Trophoblast cell (in vitro differentiated cells and primary cell): ENCODE measurements around the gene ITGB5.

Experiments
- DNase-seq, 2 donors: peaks; one replicate each; pipeline ENCODE4 v3.0.0-alpha.2; 2016
- H2AFZ ChIP-seq: 2 replicates; pipeline ENCODE4 v1.6.1; 2013; ENCODE audit warnings: low read length, moderate library complexity, mild to moderate bottlenecking; ENCODE audit not compliant: insufficient read depth, poor library complexity
- H2AK5ac ChIP-seq: 2 replicates; pipeline ENCODE4 v1.6.1; 2013; ENCODE audit warnings: mild to moderate bottlenecking, low read length
- H2BK120ac ChIP-seq: 2 replicates; pipeline ENCODE4 v1.6.1; 2013; ENCODE audit warnings: low read length, mild to moderate bottlenecking, moderate library complexity; ENCODE audit not compliant: insufficient read depth, poor library complexity
- H2BK12ac ChIP-seq: 2 replicates; pipeline ENCODE4 v1.6.1; 2013; ENCODE audit warnings: mild to moderate bottlenecking, low read length, moderate library complexity
- H2BK5ac ChIP-seq: 2 replicates; pipeline ENCODE4 v1.6.1; 2013; ENCODE audit warnings: low read length, low read depth, moderate library complexity, mild to moderate bottlenecking; ENCODE audit not compliant: poor library complexity
- H3K14ac ChIP-seq: 2 replicates; pipeline ENCODE4 v1.6.1; 2013; ENCODE audit warnings: mild to moderate bottlenecking, low read length
- H3K18ac ChIP-seq: 2 replicates; pipeline ENCODE4 v1.6.1; 2013; ENCODE audit warnings: mild to moderate bottlenecking, low read length
- H3K23ac ChIP-seq: 2 replicates; pipeline ENCODE4 v1.6.1; 2013; ENCODE audit warnings: low read length
- H3K27ac ChIP-seq: 2 replicates; pipeline ENCODE4 v1.5.1; 2013; ENCODE audit warnings: low read depth, mild to moderate bottlenecking, inconsistent platforms, low read length, moderate library complexity
- H3K27me3 ChIP-seq: 2 replicates; pipeline ENCODE4 v1.6.1; 2013; ENCODE audit warnings: inconsistent platforms, mild to moderate bottlenecking, low read length, moderate library complexity; ENCODE audit not compliant: insufficient read depth
- H3K36me3 ChIP-seq, 2 experiments: 1 replicate in 1 of 2; 2 replicates in 1 of 2; pipeline ENCODE4 v1.6.1; 2013; ENCODE audit warnings: low read length in 2 of 2, mild to moderate bottlenecking in 2 of 2, moderate library complexity in 1 of 2; ENCODE audit not compliant: insufficient read depth in 2 of 2, control insufficient read depth in 1 of 2
- H3K4ac ChIP-seq: 2 replicates; pipeline ENCODE4 v1.6.1; 2013; ENCODE audit warnings: low read depth, mild to moderate bottlenecking, low read length, moderate library complexity
- H3K4me1 ChIP-seq, 2 experiments: 1 replicate in 1 of 2; 2 replicates in 1 of 2; pipeline ENCODE4 v1.6.1; 2013; ENCODE audit warnings: low read length in 2 of 2, mild to moderate bottlenecking in 2 of 2, moderate library complexity in 1 of 2; ENCODE audit not compliant: insufficient read depth in 2 of 2, control insufficient read depth in 1 of 2
- H3K4me2 ChIP-seq: 2 replicates; pipeline ENCODE4 v1.6.1; 2013; ENCODE audit warnings: inconsistent platforms, mild to moderate bottlenecking, low read length, moderate library complexity
- H3K4me3 ChIP-seq: 2 replicates; pipeline ENCODE4 v1.5.1; 2013; ENCODE audit warnings: mild to moderate bottlenecking, low read depth, low read length, inconsistent platforms
- H3K79me1 ChIP-seq: one replicate; pipeline ENCODE4 v1.6.1; 2013; ENCODE audit warnings: low read length
- H3K79me2 ChIP-seq: 2 replicates; pipeline ENCODE4 v1.6.1; 2013; ENCODE audit warnings: low read length, mild to moderate bottlenecking; ENCODE audit not compliant: control insufficient read depth, insufficient read depth, poor library complexity
- H3K9ac ChIP-seq: 2 replicates; pipeline ENCODE4 v1.6.1; 2013; ENCODE audit warnings: mild to moderate bottlenecking, low read length
- H3K9me3 ChIP-seq: 2 replicates; pipeline ENCODE4 v1.6.1; 2013; ENCODE audit warnings: low read depth, mild to moderate bottlenecking, control low read depth, inconsistent platforms, low read length; ENCODE audit not compliant: insufficient read depth
- H4K12ac ChIP-seq: 2 replicates; pipeline ENCODE4 v1.6.1; 2013; ENCODE audit warnings: low read depth, mild to moderate bottlenecking, low read length, moderate library complexity
- H4K8ac ChIP-seq: 2 replicates; pipeline ENCODE4 v1.6.1; 2013; ENCODE audit warnings: low read depth, mild to moderate bottlenecking, low read length, moderate library complexity
- H4K91ac ChIP-seq: one replicate; pipeline ENCODE4 v1.6.1; 2013; ENCODE audit warnings: low read depth, mild to moderate bottlenecking, low read length, moderate library complexity
- WGBS: extraction: QIAGEN DNeasy Blood & Tissue Kit; methylation state at CpG from one replicate; pipeline ENCODE4 v1.1.7; 2013; ENCODE audit warnings: missing lambda C conversion rate; ENCODE audit not compliant: insufficient read length, insufficient coverage; ENCODE audit errors: extremely low coverage; 5-methylcytosine and 5-hydroxymethylcytosine counted together

Gene ITGB5

DNA sequence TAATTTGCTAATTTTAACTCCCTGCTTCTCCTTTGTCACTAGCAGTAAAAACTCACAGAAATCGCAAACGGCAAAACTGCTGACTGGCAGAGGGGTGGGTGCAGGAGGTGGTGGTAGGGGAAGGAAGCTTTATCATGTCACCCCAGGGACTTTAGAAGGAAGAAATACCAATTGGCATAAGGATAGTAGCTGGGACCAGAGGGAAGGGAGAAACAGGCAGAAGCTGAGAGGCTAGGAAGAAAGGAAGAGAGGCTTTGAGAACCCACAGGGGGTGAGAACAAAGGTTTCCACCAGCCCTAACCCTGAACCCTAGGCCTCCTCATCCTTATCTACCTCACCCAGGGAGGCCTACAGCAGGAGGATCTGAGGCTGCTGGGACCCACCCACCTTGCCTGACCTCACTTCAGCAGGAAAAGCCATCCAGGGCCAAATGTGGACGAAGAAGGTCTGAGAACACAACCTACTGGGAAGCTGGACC is 10.7 kb downstream of the ITGB5 start:
- Histone ChIP-seq H3K9me3 (no peaks in the 10 kb centered on the region), H3K4me1 (peaks cover 10 to 24% of the 10 kb centered on the region in 2 experiments), H2AK5ac (no peak overlapping the region), H3K27me3 (no peaks in the 10 kb centered on the region), H3K27ac (peak overlapping the region; percentile 3), H2BK120ac (peak overlapping the region; percentile 1), H3K18ac (no peak overlapping the region), H3K4me3 (no peak overlapping the region), H2BK5ac (no peak overlapping the region), H3K14ac (no peak overlapping the region), H3K79me2 (peaks cover 18% of the 10 kb centered on the region), H3K23ac (no peak overlapping the region), H3K36me3 (peaks cover 8 to 9% of the 10 kb centered on the region in 2 experiments), H2AFZ (no peak overlapping the region), H3K79me1 (no peaks in the 10 kb centered on the region), H2BK12ac (no peak overlapping the region), H3K4ac (peak overlapping the region; percentile 77), H4K8ac (no peak overlapping the region), H3K4me2 (no peak overlapping the region), H4K12ac (no peak overlapping the region), H4K91ac (no peak overlapping the region), H3K9ac (no peak overlapping the region)
- no peak for DNase-seq
- WGBS, result no CpG with 5 or more reads among the region's 3 CpGs

DNA sequence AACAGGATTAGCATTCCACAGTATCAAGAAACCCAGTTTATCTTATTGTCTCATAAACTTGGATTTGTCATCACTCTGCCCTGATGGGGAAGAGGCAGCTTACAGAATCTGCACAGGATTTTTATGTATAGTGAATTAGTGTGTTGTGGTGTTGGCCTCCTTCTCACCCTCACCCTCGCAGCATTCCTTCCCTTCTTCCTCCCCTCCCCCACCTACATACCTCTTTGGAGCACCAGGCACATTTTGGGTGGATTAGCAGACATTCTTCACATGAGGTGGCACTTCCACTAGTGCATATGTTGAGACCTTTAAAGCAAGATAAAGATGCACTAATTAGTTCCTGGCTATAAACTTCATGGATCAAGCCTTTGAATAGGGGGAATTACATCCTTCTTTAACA is 13.9 kb downstream of the ITGB5 start:
- Histone ChIP-seq H2AFZ (no peak overlapping the region), H3K4ac (no peak overlapping the region), H3K23ac (no peak overlapping the region), H2BK120ac (no peak overlapping the region), H3K9me3 (no peaks in the 10 kb centered on the region), H4K91ac (no peak overlapping the region), H2BK12ac (no peak overlapping the region), H3K4me3 (no peak overlapping the region), H3K79me1 (peaks cover 1% of the 10 kb centered on the region), H4K8ac (no peak overlapping the region), H4K12ac (no peak overlapping the region), H3K9ac (no peak overlapping the region), H3K27me3 (no peaks in the 10 kb centered on the region), H3K79me2 (peaks cover 10% of the 10 kb centered on the region), H3K27ac (no peak overlapping the region), H3K4me1 (peaks cover 9 to 19% of the 10 kb centered on the region in 2 experiments), H3K36me3 (peaks cover 14 to 15% of the 10 kb centered on the region in 2 experiments), H3K18ac (no peak overlapping the region), H3K4me2 (no peak overlapping the region), H3K14ac (no peak overlapping the region), H2BK5ac (no peak overlapping the region), H2AK5ac (no peak overlapping the region)
- DNase-seq, result no peak
- no CpG with 5 or more reads among the region's 1 CpG for WGBS

DNA sequence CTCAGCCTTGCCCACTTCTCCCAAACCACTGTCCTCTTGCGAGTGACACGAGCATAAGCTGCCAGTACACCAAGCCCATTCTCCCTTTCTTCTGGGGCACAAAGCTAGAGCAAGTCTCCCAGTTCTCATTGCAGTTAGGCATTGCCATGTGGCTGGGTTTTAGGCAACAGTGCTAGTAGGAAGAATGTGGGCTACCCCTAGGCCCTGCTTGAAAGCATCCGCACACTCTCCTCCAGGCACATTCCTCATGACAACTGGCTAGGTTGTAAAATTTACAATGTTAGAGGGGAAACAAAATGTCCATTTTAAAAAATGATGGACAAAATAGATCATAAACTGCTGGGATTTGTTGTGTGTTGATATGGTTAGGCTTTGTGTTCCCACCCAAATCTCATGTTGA is 19.7 kb downstream of the ITGB5 start:
- no peak overlapping the region for H2BK5ac ChIP-seq
- H4K91ac ChIP-seq, result no peak overlapping the region
- H3K9ac ChIP-seq, result no peak overlapping the region
- H3K36me3 ChIP-seq, result peaks cover 28 to 33% of the 10 kb centered on the region in 2 experiments
- no peak overlapping the region for H2BK12ac ChIP-seq
- no peaks in the 10 kb centered on the region for H3K27me3 ChIP-seq
- H2AFZ ChIP-seq, result no peak overlapping the region
- peaks cover 3% of the 10 kb centered on the region for H3K79me1 ChIP-seq
- H3K79me2 ChIP-seq, result peaks cover 7% of the 10 kb centered on the region
- no peak overlapping the region for H3K14ac ChIP-seq
- no CpG with 5 or more reads among the region's 3 CpGs for WGBS
- H3K4me3 ChIP-seq, result no peak overlapping the region
- no peak overlapping the region for H3K23ac ChIP-seq
- H4K12ac ChIP-seq, result no peak overlapping the region
- H3K4ac ChIP-seq, result peak overlapping the region; percentile 35
- H3K27ac ChIP-seq, result no peak overlapping the region
- DNase-seq, result peak; percentile 54 to 71
- peaks cover 14 to 15% of the 10 kb centered on the region in 2 experiments for H3K4me1 ChIP-seq
- H4K8ac ChIP-seq, result no peak overlapping the region
- H2BK120ac ChIP-seq, result no peak overlapping the region
- H3K9me3 ChIP-seq, result peaks cover 1% of the 10 kb centered on the region
- no peak overlapping the region for H3K4me2 ChIP-seq
- H3K18ac ChIP-seq, result no peak overlapping the region
- no peak overlapping the region for H2AK5ac ChIP-seq

DNA sequence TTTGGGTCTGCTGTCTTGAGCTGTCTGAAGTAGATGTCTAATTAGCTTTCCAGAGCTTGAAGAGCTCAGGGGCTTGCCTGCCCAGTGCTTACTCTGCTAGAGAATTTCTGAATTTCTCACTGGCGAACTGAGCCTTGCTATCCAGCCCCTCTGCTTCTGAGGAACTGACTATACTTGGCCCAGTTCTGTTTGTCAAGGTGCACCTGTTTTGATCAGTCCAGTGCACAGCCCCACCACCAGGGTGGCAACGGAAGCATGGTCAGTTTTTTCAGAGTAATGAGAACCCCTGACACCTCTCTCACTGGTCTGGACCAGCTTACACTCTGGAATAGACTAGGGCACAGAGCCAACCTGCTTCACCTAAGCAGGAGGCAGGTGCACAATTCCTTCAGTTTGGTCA is 25.2 kb downstream of the ITGB5 start:
- Histone ChIP-seq H2BK5ac (no peak overlapping the region), H3K9me3 (no peaks in the 10 kb centered on the region), H4K8ac (no peak overlapping the region), H3K27ac (no peak overlapping the region), H2BK12ac (no peak overlapping the region), H3K4ac (peak overlapping the region; percentile 12), H3K4me2 (no peak overlapping the region), H4K91ac (no peak overlapping the region), H4K12ac (no peak overlapping the region), H3K4me3 (no peak overlapping the region), H3K4me1 (peaks cover 7 to 16% of the 10 kb centered on the region in 2 experiments), H3K36me3 (peaks cover 17 to 26% of the 10 kb centered on the region in 2 experiments), H3K23ac (no peak overlapping the region), H3K79me2 (peaks cover 3% of the 10 kb centered on the region), H3K9ac (no peak overlapping the region), H2AFZ (no peak overlapping the region), H3K18ac (peak overlapping the region; percentile 38), H3K27me3 (no peaks in the 10 kb centered on the region), H2AK5ac (no peak overlapping the region), H3K14ac (no peak overlapping the region), H2BK120ac (no peak overlapping the region), H3K79me1 (peaks cover 5% of the 10 kb centered on the region)
- no CpG with 5 or more reads among the region's 2 CpGs for WGBS
- DNase-seq, result no peak
